HT1080 (cell line): ENCODE results near the gene OR52J3. TPM values are rescaled to one million over a fixed set of nuclear protein-coding genes. Genes with fewer than 3 reads are reported as not detected.

ENCODE experiments used
- DNase-seq: peaks from one replicate; pipeline ENCODE4 v3.0.0-alpha.2; 2015; ENCODE audit warnings: low read depth
- polyA plus RNA-seq, 2 experiments: library from polyadenylated mRNA; depleted of rRNA; stranded (reverse); fragments of >200 nt; gene quantifications; 2 replicates each; pipeline ENCODE4 v1.2.3, GENCODE V29; 2015
- total RNA-seq: library from RNA; depleted of rRNA; stranded (reverse); fragments of >200 nt; shearing (Covaris generic); gene quantifications from 2 replicates; pipeline ENCODE4 v1.2.3, GENCODE V29; 2014; rRNA removed

The OR52J3 gene
- not detected in 2 replicates for total RNA-seq
- not detected in 2 replicates for polyA plus RNA-seq (2015; cell fraction: cytosol; rRNA removed)
- polyA plus RNA-seq (2015; cell fraction: nucleus; rRNA removed): not detected in 2 replicates

- DNase-seq: no peak
Observed at GRCh38 chr11:5046226-5046625, at the start of gene OR52J3. OR52J3 (plus strand) TSS chr11:5046526; CDS start chr11:5046526, 0 bp downstream.

GRCh38 chr11:5004424-5005274 lies 41.7 kb upstream of the OR52J3 start:
- peak; percentile 44 for DNase-seq

GRCh38 chr11:5007561-5007960 lies 38.8 kb upstream of the OR52J3 start:
- peak; percentile 37 for DNase-seq

- no peak for DNase-seq
Observed at GRCh38 chr11:5011254-5011653, 35.1 kb upstream of the OR52J3 start.

- no peak for DNase-seq
Observed at GRCh38 chr11:5013012-5013411, 33.3 kb upstream of the OR52J3 start.

- DNase-seq: peak; percentile 26
Observed at GRCh38 chr11:5021996-5022395, 24.3 kb upstream of the OR52J3 start.

- no peak for DNase-seq
Observed at GRCh38 chr11:5036669-5037068, 9.7 kb upstream of the OR52J3 start.

- DNase-seq: no peak
Observed at GRCh38 chr11:5037926-5038325, 8.4 kb upstream of the OR52J3 start.

- DNase-seq: no peak
Observed at GRCh38 chr11:5038341-5038740, 8.0 kb upstream of the OR52J3 start.

GRCh38 chr11:5040876-5041275 lies 5.5 kb upstream of the OR52J3 start:
- DNase-seq: no peak

GRCh38 chr11:5042091-5042490 lies 4.2 kb upstream of the OR52J3 start:
- DNase-seq: no peak

GRCh38 chr11:5043380-5043779 lies 2.9 kb upstream of the OR52J3 start:
- peak; percentile 65 for DNase-seq

- DNase-seq: no peak
Observed at GRCh38 chr11:5046754-5047330, 516 bp downstream of the OR52J3 start.

GRCh38 chr11:5058679-5059078 lies 12.4 kb downstream of the OR52J3 start:
- DNase-seq: peak; percentile 18

GRCh38 chr11:5059391-5059790 lies 13.1 kb downstream of the OR52J3 start, which contains the start of gene OR52E2:
OR52E2 (minus strand) TSS chr11:5059627; CDS start chr11:5059627, 0 bp downstream.
- DNase-seq: no peak

- no peak for DNase-seq
Observed at GRCh38 chr11:5065027-5065426, 18.7 kb downstream of the OR52J3 start.

GRCh38 chr11:5069272-5069671 lies 22.9 kb downstream of the OR52J3 start, which contains the start of gene OR52E1:
OR52E1 (plus strand) TSS chr11:5069572.
- DNase-seq: no peak

- DNase-seq: peak; percentile 21
Observed at GRCh38 chr11:5071799-5072198, 25.5 kb downstream of the OR52J3 start.

- DNase-seq: no peak
Observed at GRCh38 chr11:5081405-5081804, 35.1 kb downstream of the OR52J3 start.

- no peak for DNase-seq
Observed at GRCh38 chr11:5083602-5084001, 37.3 kb downstream of the OR52J3 start.

- DNase-seq: no peak
Observed at GRCh38 chr11:5088556-5088955, 42.2 kb downstream of the OR52J3 start.

- DNase-seq: no peak
Observed at GRCh38 chr11:5090668-5091067, 44.3 kb downstream of the OR52J3 start.
